Hepatocyte (in vitro differentiated cells): Measurements from ENCODE around the gene SPIRE1. TPM values are rescaled to one million over a fixed set of nuclear protein-coding genes. Genes with fewer than 3 reads are reported as not detected.

Source experiments
- DNase-seq: peaks from one replicate; pipeline ENCODE4 v3.0.0-alpha.2; 2016; ENCODE audit warnings: low spot score
- H2AFZ ChIP-seq: fragments of 200-600 bp; sonication (generic); 2 replicates; pipeline ENCODE4 v1.6.0; 2016; ENCODE audit warnings: antibody characterized with exemption, mild to moderate bottlenecking
- H3K27ac ChIP-seq: fragments of 200-600 bp; sonication (generic); 2 replicates; pipeline ENCODE4 v1.5.1; 2016; ENCODE audit warnings: mild to moderate bottlenecking
- H3K27me3 ChIP-seq: fragments of 200-600 bp; sonication (generic); 2 replicates; pipeline ENCODE4 v1.6.1; 2016
- H3K36me3 ChIP-seq: fragments of 200-600 bp; sonication (generic); replicated peaks from 2 replicates; pipeline ENCODE4 v1.5.1; 2016; ENCODE audit warnings: low read depth; ENCODE audit not compliant: insufficient read depth
- H3K4me1 ChIP-seq: fragments of 200-600 bp; sonication (generic); 2 replicates; pipeline ENCODE4 v1.5.1; 2016; ENCODE audit warnings: mild to moderate bottlenecking, moderate library complexity; ENCODE audit not compliant: insufficient read depth
- H3K4me2 ChIP-seq: fragments of 200-600 bp; sonication (generic); 2 replicates; pipeline ENCODE4 v1.6.0; 2016
- H3K4me3 ChIP-seq: fragments of 200-600 bp; sonication (generic); 2 replicates; pipeline ENCODE4 v1.5.1; 2016; ENCODE audit warnings: mild to moderate bottlenecking
- H3K79me2 ChIP-seq: fragments of 200-600 bp; sonication (generic); 2 replicates; pipeline ENCODE4 v1.6.0; 2017; ENCODE audit warnings: mild to moderate bottlenecking
- H3K9me2 ChIP-seq: fragments of 200-600 bp; sonication (generic); replicated peaks from 2 replicates; pipeline ENCODE4 v1.6.0; 2017; ENCODE audit warnings: mild to moderate bottlenecking; ENCODE audit not compliant: insufficient read depth
- H3K9me3 ChIP-seq: fragments of 200-600 bp; sonication (generic); 2 replicates; pipeline ENCODE4 v1.5.1; 2016; ENCODE audit warnings: low read depth, mild to moderate bottlenecking
- H4K20me1 ChIP-seq: fragments of 200-600 bp; sonication (generic); 2 replicates; pipeline ENCODE4 v1.6.0; 2016; ENCODE audit warnings: mild to moderate bottlenecking; ENCODE audit not compliant: insufficient read depth, poor library complexity, severe bottlenecking
- CTCF ChIP-seq: fragments of 200-600 bp; sonication (generic); IDR thresholded peaks from 2 replicates; pipeline ENCODE4 v1.5.1; 2016; ENCODE audit warnings: antibody characterized with exemption, mild to moderate bottlenecking; ENCODE audit not compliant: poor library complexity
- EZH2 ChIP-seq: fragments of 200-600 bp; sonication (generic); IDR thresholded peaks from 2 replicates; pipeline ENCODE4 v1.6.1; 2016; ENCODE audit warnings: antibody characterized with exemption, mild to moderate bottlenecking, borderline replicate concordance
- EZH2phosphoT487 ChIP-seq: fragments of 200-600 bp; sonication (generic); IDR thresholded peaks from one replicate; pipeline ENCODE4 v1.6.1; 2018; ENCODE audit warnings: antibody characterized with exemption, mild to moderate bottlenecking, low read depth, moderate library complexity; ENCODE audit not compliant: unreplicated experiment, severe bottlenecking
- WGBS: methylation state at CpG from one replicate; pipeline ENCODE4 v1.1.6; 2016; ENCODE audit warnings: low lambda C conversion rate; ENCODE audit errors: missing lambda C conversion rate; 5-methylcytosine and 5-hydroxymethylcytosine counted together
- polyA plus RNA-seq: library from polyadenylated mRNA; unstranded; fragments of >200 nt; fragmentation: Nextera tagmentation; extraction: Ambion mirVana; gene quantifications from 2 replicates; pipeline ENCODE4 v1.2.1, GENCODE V29; 2016
- small RNA-seq: library from RNA; depleted of rRNA; stranded (forward); fragments of <200 nt; gene quantifications from one replicate; pipeline ENCODE3, GENCODE V24; 2014
- total RNA-seq: library from RNA; depleted of rRNA; stranded (reverse); fragments of >200 nt; gene quantifications from 2 replicates; pipeline ENCODE4 v1.2.3, GENCODE V29; 2014

Gene SPIRE1
- total and polyA plus RNA-seq, 2 experiments from 2014 or later: 13.1 to 18.9 TPM

DNA sequence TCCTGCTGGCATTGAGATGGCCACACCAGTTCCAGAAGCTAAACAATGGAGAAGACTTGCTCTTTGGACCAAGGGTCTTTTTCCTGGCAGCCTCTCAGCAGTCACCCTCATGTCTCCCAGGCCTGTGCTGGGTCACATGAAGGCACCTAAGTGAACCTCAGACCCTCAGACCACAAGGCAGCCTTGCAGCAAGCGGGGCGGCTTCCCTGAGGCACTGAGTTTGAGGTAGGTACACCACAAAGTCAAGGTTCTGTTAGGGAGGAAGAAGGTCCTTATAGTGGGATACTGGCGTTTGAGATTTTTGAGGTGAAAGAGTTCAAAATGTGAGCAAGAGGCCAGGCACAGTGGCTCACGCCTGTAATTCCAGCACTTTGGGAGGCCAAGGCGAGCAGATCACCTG, 258.7 kb downstream of the SPIRE1 start:
- Histone ChIP-seq H3K9me3 (no peaks in the 10 kb centered on the region), H3K9me2 (no peaks in the 10 kb centered on the region), H3K27me3 (no peaks in the 10 kb centered on the region), H3K27ac (no peak overlapping the region), H2AFZ (no peak overlapping the region), H3K4me3 (no peak overlapping the region), H4K20me1 (no peaks in the 10 kb centered on the region), H3K79me2 (no peaks in the 10 kb centered on the region), H3K36me3 (no peaks in the 10 kb centered on the region), H3K4me1 (no peaks in the 10 kb centered on the region), H3K4me2 (no peak overlapping the region)
- 99% methylated on average over 5 of the region's 5 CpGs for WGBS
- no peak for DNase-seq
- TF ChIP-seq EZH2phosphoT487 (no peak), EZH2 (no peak), CTCF (no peak)

GRCh38 chr18:12398625-12399024, 259.3 kb downstream of the SPIRE1 start:
- WGBS: 71% methylated on average over 5 of the region's 5 CpGs

GRCh38 chr18:12397793-12398192, 260.1 kb downstream of the SPIRE1 start:
- no peak overlapping the region for H3K4me2 ChIP-seq
- DNase-seq: no peak
- H3K79me2 ChIP-seq: no peaks in the 10 kb centered on the region
- H3K9me2 ChIP-seq: no peaks in the 10 kb centered on the region
- no peak overlapping the region for H3K27ac ChIP-seq
- H3K27me3 ChIP-seq: no peaks in the 10 kb centered on the region
- H4K20me1 ChIP-seq: no peaks in the 10 kb centered on the region
- 90% methylated on average over 6 of the region's 6 CpGs for WGBS
- no peaks in the 10 kb centered on the region for H3K4me1 ChIP-seq
- no peaks in the 10 kb centered on the region for H3K9me3 ChIP-seq
- H3K4me3 ChIP-seq: no peak overlapping the region
- H3K36me3 ChIP-seq: no peaks in the 10 kb centered on the region
- TF ChIP-seq EZH2: no peak
- TF ChIP-seq EZH2phosphoT487: no peak
- TF ChIP-seq CTCF: no peak
- no peak overlapping the region for H2AFZ ChIP-seq

More at GRCh38 chr18:12398625-12399024, 259.3 kb downstream of the SPIRE1 start:
- Histone ChIP-seq H3K36me3 (no peaks in the 10 kb centered on the region), H3K27ac (no peak overlapping the region), H3K27me3 (no peaks in the 10 kb centered on the region), H4K20me1 (no peaks in the 10 kb centered on the region), H2AFZ (no peak overlapping the region), H3K4me2 (no peak overlapping the region), H3K4me1 (no peaks in the 10 kb centered on the region), H3K9me2 (no peaks in the 10 kb centered on the region), H3K4me3 (no peak overlapping the region), H3K9me3 (no peaks in the 10 kb centered on the region), H3K79me2 (no peaks in the 10 kb centered on the region)
- TF ChIP-seq EZH2phosphoT487 (no peak), CTCF (no peak), EZH2 (no peak)
- DNase-seq: no peak

- no peak overlapping the region for H3K4me3 ChIP-seq
- 92% methylated on average over 9 of the region's 9 CpGs for WGBS
- no peak overlapping the region for H3K4me2 ChIP-seq
- H3K36me3 ChIP-seq: no peaks in the 10 kb centered on the region
- no peak overlapping the region for H2AFZ ChIP-seq
- H3K79me2 ChIP-seq: no peaks in the 10 kb centered on the region
- no peak for DNase-seq
- no peaks in the 10 kb centered on the region for H3K4me1 ChIP-seq
- H3K27me3 ChIP-seq: no peaks in the 10 kb centered on the region
- H3K27ac ChIP-seq: no peak overlapping the region
- H3K9me3 ChIP-seq: no peaks in the 10 kb centered on the region
- H4K20me1 ChIP-seq: no peaks in the 10 kb centered on the region
- H3K9me2 ChIP-seq: no peaks in the 10 kb centered on the region
- TF ChIP-seq EZH2: no peak
Measured at GRCh38 chr18:12397254-12397653, 260.7 kb downstream of the SPIRE1 start.

Small RNA genes lying within 50 kb of the gene (small RNA-seq; reads per million reads assigned to genes)
- not detected for gene RNU7-129P

Other genes starting within 250 kb of the SPIRE1 start
- gene CEP76, start 44.6 kb upstream of the SPIRE1 start, total RNA-seq: 10.0 and 11.9 TPM in 2 replicates
- gene CEP76, start 44.6 kb upstream of the SPIRE1 start, polyA plus RNA-seq: 2.0 and 4.7 TPM in 2 replicates
- gene PSMG2, start 44.9 kb upstream of the SPIRE1 start, total RNA-seq: 76.2 and 92.0 TPM in 2 replicates
- 76.2 and 79.4 TPM in 2 replicates for gene PSMG2, start 44.9 kb upstream of the SPIRE1 start, polyA plus RNA-seq
- gene PTPN2, start 226.1 kb upstream of the SPIRE1 start, total RNA-seq: 36.7 and 40.3 TPM in 2 replicates
- gene PTPN2, start 226.1 kb upstream of the SPIRE1 start, polyA plus RNA-seq: 30.5 and 32.0 TPM in 2 replicates